Mucosa of descending colon (tissue), 3 donors: ENCODE data around the gene RNF212B. TPM values are rescaled to one million over a fixed set of nuclear protein-coding genes. Genes with fewer than 3 reads are reported as not detected.

Source experiments
- ATAC-seq: fragments of 200-7000 bp; cut with Tn5 transposase; one replicate; pipeline ENCODE4 v1.9.1; 2020; ENCODE audit warnings: mild to moderate bottlenecking, moderate library complexity
- DNase-seq, 3 donors: peaks; one replicate each; pipeline ENCODE4 v3.0.0-alpha.2; 2020
- H3K36me3 ChIP-seq: fragments of 200-600 bp; one replicate; pipeline ENCODE4 v1.8.0; 2021; ENCODE audit warnings: low read depth, mild to moderate bottlenecking
- H3K4me1 ChIP-seq: fragments of 200-600 bp; one replicate; pipeline ENCODE4 v1.8.0; 2021; ENCODE audit warnings: low read depth, mild to moderate bottlenecking
- H3K4me3 ChIP-seq: fragments of 200-600 bp; one replicate; pipeline ENCODE4 v1.8.0; 2021; ENCODE audit warnings: mild to moderate bottlenecking
- H3K9me3 ChIP-seq: fragments of 200-600 bp; one replicate; pipeline ENCODE4 v1.8.0; 2021; ENCODE audit warnings: mild to moderate bottlenecking
- intact Hi-C, 2 donors: fragments of 100-400 bp; cut with DNase I in 1 of 2; cut with micrococcal nuclease in 1 of 2; formaldehyde crosslinking; loops; one replicate each; pipeline versions ENCODE4 v1.11.0 to v1.11.1; 2022; cut with DNase I, micrococcal nuclease
- total RNA-seq, 3 donors: library from RNA; stranded (reverse); fragmentation: NEBNext Ultra II Directional in 2 of 3; extraction: Animal tissue kit (Norgen Biotek cat#: 25700) in 2 of 3; gene quantifications; one replicate each; pipeline versions ENCODE4 v1.2.1 to v1.2.4, GENCODE V29; 2021 to 2023
- TF ChIP-seq, protein P1 (sequence below): fragments of 200-600 bp; IDR thresholded peaks from one replicate; pipeline ENCODE4 v1.8.0; 2022; ENCODE audit warnings: antibody characterized with exemption, mild to moderate bottlenecking
- donor health status: DM: no; HTN: no; CAD: no; lungs with moderate emphysema.
- donor health status: DM: no; HTN: no; CAD: no.
- donor health status: DM: no; HTN: yes; CAD: no.

The RNF212B gene
- total RNA-seq, 3 donors from 2014 or later = not detected

DNA sequence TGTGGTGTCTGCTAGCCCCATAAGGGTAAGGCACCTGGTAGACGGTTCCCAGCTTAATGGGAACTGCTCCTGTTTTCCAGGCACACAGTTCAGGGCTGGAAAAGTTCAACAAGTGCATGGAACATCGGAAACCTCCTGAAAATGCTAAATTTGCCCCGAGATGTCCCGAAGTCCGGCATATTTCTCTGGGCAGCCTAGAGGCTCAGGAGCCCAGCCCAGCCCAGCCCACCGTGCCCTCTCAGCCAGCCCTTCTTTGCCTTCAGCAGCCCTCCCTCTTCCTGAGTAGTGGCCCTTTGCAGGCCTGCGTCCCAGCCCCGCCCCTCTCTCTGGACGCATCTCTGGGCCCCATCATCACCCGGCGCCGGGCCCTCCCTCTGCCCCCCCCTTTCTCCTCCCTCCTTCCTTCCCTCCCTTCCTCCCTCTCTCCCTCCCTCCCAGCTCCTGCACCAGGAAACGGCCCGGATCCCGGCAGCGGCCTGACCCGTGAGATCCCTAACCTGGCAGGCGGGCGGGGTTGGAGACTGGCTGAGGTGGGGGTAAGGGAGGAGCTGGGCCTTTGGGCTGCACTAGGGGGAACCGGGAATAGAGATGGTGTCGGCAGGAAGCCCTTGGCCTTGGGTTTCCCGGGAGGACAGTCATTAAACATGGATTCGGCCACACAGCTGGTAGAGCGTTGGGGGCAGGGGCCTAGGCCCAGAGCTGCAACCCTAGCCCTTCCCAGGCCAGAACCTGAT is 68.8 kb downstream of the RNF212B start, which contains the start of gene BCL2L2:
BCL2L2 (plus strand) TSS at position 422 of the 734 bp plus-strand sequence. CDS start 935 bp downstream, outside the sequence.
- TF ChIP-seq, protein P1, sequence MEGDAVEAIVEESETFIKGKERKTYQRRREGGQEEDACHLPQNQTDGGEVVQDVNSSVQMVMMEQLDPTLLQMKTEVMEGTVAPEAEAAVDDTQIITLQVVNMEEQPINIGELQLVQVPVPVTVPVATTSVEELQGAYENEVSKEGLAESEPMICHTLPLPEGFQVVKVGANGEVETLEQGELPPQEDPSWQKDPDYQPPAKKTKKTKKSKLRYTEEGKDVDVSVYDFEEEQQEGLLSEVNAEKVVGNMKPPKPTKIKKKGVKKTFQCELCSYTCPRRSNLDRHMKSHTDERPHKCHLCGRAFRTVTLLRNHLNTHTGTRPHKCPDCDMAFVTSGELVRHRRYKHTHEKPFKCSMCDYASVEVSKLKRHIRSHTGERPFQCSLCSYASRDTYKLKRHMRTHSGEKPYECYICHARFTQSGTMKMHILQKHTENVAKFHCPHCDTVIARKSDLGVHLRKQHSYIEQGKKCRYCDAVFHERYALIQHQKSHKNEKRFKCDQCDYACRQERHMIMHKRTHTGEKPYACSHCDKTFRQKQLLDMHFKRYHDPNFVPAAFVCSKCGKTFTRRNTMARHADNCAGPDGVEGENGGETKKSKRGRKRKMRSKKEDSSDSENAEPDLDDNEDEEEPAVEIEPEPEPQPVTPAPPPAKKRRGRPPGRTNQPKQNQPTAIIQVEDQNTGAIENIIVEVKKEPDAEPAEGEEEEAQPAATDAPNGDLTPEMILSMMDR = no peak
- H3K36me3 ChIP-seq = no peaks in the 10 kb centered on the region
- no peaks in the 10 kb centered on the region for H3K9me3 ChIP-seq
- DNase-seq (peak; percentile 94 to 96 (median 94)), ATAC-seq (peak; percentile 78)
- intact Hi-C loops = no loop called here
- H3K4me1 ChIP-seq = peaks cover 38% of the 10 kb centered on the region
- H3K4me3 ChIP-seq = peak within 1 kb of the TSS; percentile 47

DNA sequence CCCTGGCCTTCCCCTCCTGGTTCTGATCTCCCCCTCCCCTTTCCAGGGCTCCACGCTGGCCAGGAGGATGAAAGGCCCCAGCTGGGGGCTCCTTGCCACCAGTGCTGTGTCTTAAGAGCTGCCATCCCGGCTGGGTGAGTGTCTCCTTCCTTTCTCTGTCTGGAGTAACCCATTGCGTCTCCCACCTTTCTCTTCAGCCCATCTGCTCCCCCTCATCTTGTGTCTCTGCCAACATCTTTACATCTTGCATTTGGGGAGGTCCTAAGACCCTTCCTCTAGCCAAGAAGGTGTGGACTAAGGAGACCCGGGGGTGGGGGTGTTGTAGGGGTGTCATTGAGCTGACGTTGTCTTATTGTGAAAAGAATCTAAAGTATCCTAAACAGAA is 69.4 kb downstream of the RNF212B start:
- intact Hi-C loops = no loop called here
- Histone ChIP-seq H3K4me1 (peaks cover 38% of the 10 kb centered on the region), H3K9me3 (no peaks in the 10 kb centered on the region), H3K4me3 (peak overlapping the region; percentile 47), H3K36me3 (no peaks in the 10 kb centered on the region)
- peak; percentile 0 for ATAC-seq
- no peak for DNase-seq
- TF ChIP-seq, protein P1 = no peak

DNA sequence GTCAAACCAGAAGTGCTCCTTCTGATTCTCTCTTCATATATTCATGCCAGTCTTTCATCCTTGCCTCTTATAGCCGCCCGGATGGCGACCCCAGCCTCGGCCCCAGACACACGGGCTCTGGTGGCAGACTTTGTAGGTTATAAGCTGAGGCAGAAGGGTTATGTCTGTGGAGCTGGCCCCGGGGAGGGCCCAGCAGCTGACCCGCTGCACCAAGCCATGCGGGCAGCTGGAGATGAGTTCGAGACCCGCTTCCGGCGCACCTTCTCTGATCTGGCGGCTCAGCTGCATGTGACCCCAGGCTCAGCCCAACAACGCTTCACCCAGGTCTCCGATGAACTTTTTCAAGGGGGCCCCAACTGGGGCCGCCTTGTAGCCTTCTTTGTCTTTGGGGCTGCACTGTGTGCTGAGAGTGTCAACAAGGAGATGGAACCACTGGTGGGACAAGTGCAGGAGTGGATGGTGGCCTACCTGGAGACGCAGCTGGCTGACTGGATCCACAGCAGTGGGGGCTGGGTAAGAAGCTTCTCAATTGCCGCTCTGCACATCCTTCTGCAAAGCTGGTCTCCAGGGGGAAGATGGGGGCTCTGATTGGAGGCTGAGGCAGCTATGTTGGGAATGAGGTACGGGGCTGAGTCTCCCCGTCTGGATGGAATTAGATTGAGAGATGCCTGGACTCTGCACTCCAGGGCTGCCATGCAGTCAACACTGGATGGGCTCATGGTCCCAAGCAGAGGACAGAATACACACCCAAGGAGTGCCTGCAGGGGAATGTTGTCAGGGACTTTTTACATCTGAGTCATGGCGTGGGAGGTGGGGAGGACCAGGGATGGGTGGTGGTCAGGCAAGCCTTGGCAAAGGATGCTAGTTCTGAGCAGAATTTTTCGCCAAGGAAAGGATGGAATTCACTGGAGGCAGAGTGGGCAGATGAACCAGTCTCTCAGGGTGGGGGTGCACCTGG is 70.2 kb downstream of the RNF212B start:
- TF ChIP-seq, protein P1 = no peak
- Histone ChIP-seq H3K36me3 (no peaks in the 10 kb centered on the region), H3K9me3 (no peaks in the 10 kb centered on the region), H3K4me1 (peaks cover 35% of the 10 kb centered on the region), H3K4me3 (no peak overlapping the region)
- DNase-seq (no peak), ATAC-seq (no peak)
- intact Hi-C loops = no loop called here

DNA sequence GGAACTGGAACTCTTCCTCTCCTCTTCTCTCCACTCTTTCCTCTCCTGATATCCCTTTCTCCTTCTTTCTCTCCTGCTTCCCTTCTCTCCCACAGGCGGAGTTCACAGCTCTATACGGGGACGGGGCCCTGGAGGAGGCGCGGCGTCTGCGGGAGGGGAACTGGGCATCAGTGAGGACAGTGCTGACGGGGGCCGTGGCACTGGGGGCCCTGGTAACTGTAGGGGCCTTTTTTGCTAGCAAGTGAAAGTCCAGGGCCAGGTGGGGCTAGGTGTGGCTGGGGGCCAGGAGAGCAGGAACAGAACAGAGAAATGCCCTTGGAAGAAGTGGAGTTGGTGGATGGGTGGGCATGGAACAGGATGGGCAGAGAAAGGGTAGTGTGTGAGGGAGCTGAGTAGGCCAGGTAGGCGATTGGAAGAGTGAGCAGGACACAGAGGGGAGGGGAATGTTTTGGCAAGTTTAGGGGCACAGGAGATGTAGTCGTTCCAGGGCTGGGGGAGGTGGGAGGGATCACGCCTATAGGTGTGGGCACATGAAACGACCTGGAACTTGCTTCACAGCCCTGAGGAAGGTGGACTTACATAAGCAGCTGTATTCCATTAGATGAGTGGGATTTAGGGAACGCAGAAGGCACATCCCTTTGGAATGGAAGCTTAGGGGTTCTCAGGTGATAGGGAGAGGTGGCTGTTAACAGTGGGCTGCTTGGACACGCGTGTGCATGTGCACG is 71.1 kb downstream of the RNF212B start:
- intact Hi-C loops = no loop called here
- TF ChIP-seq, protein P1 = no peak

DNA sequence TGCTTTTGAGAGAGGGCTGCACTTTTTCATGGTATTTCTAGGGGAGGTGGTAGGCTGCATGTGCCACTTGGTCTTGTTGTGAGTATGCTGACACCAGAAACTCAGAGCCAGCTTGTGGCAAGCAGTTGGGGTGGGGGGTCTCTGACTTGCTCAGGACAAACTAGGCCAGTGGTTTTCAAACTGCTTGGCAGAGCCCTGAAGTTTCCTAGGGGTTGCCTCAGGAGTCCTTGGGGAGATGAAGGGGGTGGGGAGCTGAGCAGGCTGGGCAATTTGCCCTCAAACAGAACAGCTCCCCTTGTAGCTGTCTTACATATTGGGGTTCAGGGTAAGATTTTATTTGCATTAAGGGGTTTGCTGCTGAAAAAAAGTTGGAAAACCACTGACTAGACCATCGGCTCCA is 72.8 kb downstream of the RNF212B start:
- Histone ChIP-seq H3K4me1 (peaks cover 24% of the 10 kb centered on the region), H3K4me3 (no peak overlapping the region), H3K9me3 (no peaks in the 10 kb centered on the region), H3K36me3 (no peaks in the 10 kb centered on the region)
- ATAC-seq (no peak), DNase-seq (no peak)
- intact Hi-C loops = no loop called here
- TF ChIP-seq, protein P1 = no peak

More for the DNA sequence above, 71.1 kb downstream of the RNF212B start:
- ATAC-seq (no peak), DNase-seq (no peak)
- no peaks in the 10 kb centered on the region for H3K36me3 ChIP-seq
- peaks cover 32% of the 10 kb centered on the region for H3K4me1 ChIP-seq
- H3K4me3 ChIP-seq = no peak overlapping the region
- no peaks in the 10 kb centered on the region for H3K9me3 ChIP-seq
